Left lung (tissue), 14 donors: ENCODE data around the gene KLF8. TPM values are rescaled to one million over a fixed set of nuclear protein-coding genes. Genes with fewer than 3 reads are reported as not detected.
"Not testable (repeated sequence)": the region's sequence is repeated elsewhere in the genome, so short reads cannot be mapped to it uniquely, and the experiment has no call there.

Experiments used
- ATAC-seq: fragments of 200-7000 bp; cut with Tn5 transposase; one replicate; pipeline ENCODE4 v1.9.1; 2020; ENCODE audit warnings: moderate library complexity
- DNase-seq, 4 donors: peaks; one replicate each; pipeline ENCODE4 v3.0.0-alpha.2; 2013 to 2020
- H3K27ac ChIP-seq, 2 donors: fragments of 200-600 bp; sonication (generic) in 1 of 2; one replicate each; pipeline versions ENCODE4 v1.5.0 to v1.8.0; 2020 to 2021
- H3K27me3 ChIP-seq, 2 donors: fragments of 200-600 bp; sonication (generic) in 1 of 2; one replicate each; pipeline versions ENCODE4 v1.5.0 to v1.8.0; 2020 to 2021
- H3K36me3 ChIP-seq, 2 donors: fragments of 200-600 bp; sonication (generic) in 1 of 2; one replicate each; pipeline versions ENCODE4 v1.5.0 to v1.8.0; 2020 to 2021
- H3K4me1 ChIP-seq, 2 donors: fragments of 200-600 bp; one replicate each; pipeline ENCODE4 v1.8.0; 2021
- H3K4me3 ChIP-seq, 2 donors: fragments of 200-600 bp; sonication (generic) in 1 of 2; one replicate each; pipeline versions ENCODE4 v1.5.0 to v1.8.0; 2020 to 2021; ENCODE audit warnings: mild to moderate bottlenecking in 1 of 2
- H3K9me3 ChIP-seq, 2 donors: fragments of 200-600 bp; sonication (generic) in 1 of 2; one replicate each; pipeline versions ENCODE4 v1.5.0 to v1.8.0; 2020 to 2021
- CTCF ChIP-seq, 2 donors: fragments of 200-600 bp; sonication (generic) in 1 of 2; IDR thresholded peaks; one replicate each; pipeline versions ENCODE4 v1.5.0 to v1.8.0; 2021; ENCODE audit warnings: antibody characterized with exemption in 2 of 2
- intact Hi-C, 2 donors: fragments of 100-400 bp; cut with DNase I; formaldehyde crosslinking; loops; one replicate each; pipeline versions ENCODE4 v1.11.2 to v1.14.2; 2022
- long read RNA-seq, 12 donors: library from polyadenylated mRNA in 2 of 12; unstranded in 2 of 12; transcript quantifications; one replicate each; pipeline ENCODE4 v2.0.0 and lab custom pipeline, GENCODE V29; 2019 to 2026
- polyA plus RNA-seq, 6 donors: library from polyadenylated mRNA; unstranded; fragments of 120-200 nt; gene quantifications; one replicate each; pipeline ENCODE4 v1.2.1, GENCODE V29; 2013; ENCODE audit not compliant: insufficient read length in 6 of 6
- total RNA-seq, 2 donors: library from RNA; stranded (reverse); fragmentation: NEBNext Ultra II Directional; extraction: Animal tissue kit (Norgen Biotek cat#: 25700); gene quantifications; one replicate each; pipeline ENCODE4 v1.2.1, GENCODE V29; 2021
- donor health status: DM: no; HTN: yes; CAD: no.
- donor health status: DM: no; HTN: no; CAD: no.

Gene KLF8
- total RNA-seq (10 to 100 TPM; 10.9 to 13.8 TPM), polyA plus RNA-seq (10 to 100 TPM; 14.6 to 18.9 (median 18.1) TPM)
- long read RNA-seq, donor 1, partial matches to known transcripts = 6 of 7 reads
- long read RNA-seq, donor 1, other reads (novel, unspliced or antisense) = 0 of 7 reads
- long read RNA-seq, donor 2, full-length matches to known transcripts = 4 of 9 reads
- long read RNA-seq, donor 2, partial matches to known transcripts = 5 of 9 reads
- long read RNA-seq, donor 2, other reads (novel, unspliced or antisense) = 0 of 9 reads
- long read RNA-seq, donor 3, partial matches to known transcripts = 0 of 1 reads
- long read RNA-seq, donor 3, other reads (novel, unspliced or antisense) = 0 of 1 reads
- long read RNA-seq, donor 4 = 0 reads
- long read RNA-seq, donor 5, full-length matches to known transcripts = 3 of 3 reads
- long read RNA-seq, donor 5, partial matches to known transcripts = 0 of 3 reads
- long read RNA-seq, donor 5, other reads (novel, unspliced or antisense) = 0 of 3 reads
- long read RNA-seq, donor 6, full-length matches to known transcripts = 1 of 1 reads
- long read RNA-seq, donor 6, partial matches to known transcripts = 0 of 1 reads
- long read RNA-seq, donor 6, other reads (novel, unspliced or antisense) = 0 of 1 reads
- long read RNA-seq, donor 7, partial matches to known transcripts = 0 of 1 reads
- long read RNA-seq, donor 7, other reads (novel, unspliced or antisense) = 0 of 1 reads
- long read RNA-seq, donor 8, full-length matches to known transcripts = 2 of 2 reads
- long read RNA-seq, donor 8, partial matches to known transcripts = 0 of 2 reads
- long read RNA-seq, donor 8, other reads (novel, unspliced or antisense) = 0 of 2 reads
- long read RNA-seq, donor 9 = 0 reads
- long read RNA-seq, donor 10 = 0 reads
- long read RNA-seq, donor 11 = 0 reads
- long read RNA-seq, donor 12, full-length matches to known transcripts = 1 of 8 reads
- long read RNA-seq, donor 12, partial matches to known transcripts = 7 of 8 reads
- long read RNA-seq, donor 12, other reads (novel, unspliced or antisense) = 0 of 8 reads

DNA sequence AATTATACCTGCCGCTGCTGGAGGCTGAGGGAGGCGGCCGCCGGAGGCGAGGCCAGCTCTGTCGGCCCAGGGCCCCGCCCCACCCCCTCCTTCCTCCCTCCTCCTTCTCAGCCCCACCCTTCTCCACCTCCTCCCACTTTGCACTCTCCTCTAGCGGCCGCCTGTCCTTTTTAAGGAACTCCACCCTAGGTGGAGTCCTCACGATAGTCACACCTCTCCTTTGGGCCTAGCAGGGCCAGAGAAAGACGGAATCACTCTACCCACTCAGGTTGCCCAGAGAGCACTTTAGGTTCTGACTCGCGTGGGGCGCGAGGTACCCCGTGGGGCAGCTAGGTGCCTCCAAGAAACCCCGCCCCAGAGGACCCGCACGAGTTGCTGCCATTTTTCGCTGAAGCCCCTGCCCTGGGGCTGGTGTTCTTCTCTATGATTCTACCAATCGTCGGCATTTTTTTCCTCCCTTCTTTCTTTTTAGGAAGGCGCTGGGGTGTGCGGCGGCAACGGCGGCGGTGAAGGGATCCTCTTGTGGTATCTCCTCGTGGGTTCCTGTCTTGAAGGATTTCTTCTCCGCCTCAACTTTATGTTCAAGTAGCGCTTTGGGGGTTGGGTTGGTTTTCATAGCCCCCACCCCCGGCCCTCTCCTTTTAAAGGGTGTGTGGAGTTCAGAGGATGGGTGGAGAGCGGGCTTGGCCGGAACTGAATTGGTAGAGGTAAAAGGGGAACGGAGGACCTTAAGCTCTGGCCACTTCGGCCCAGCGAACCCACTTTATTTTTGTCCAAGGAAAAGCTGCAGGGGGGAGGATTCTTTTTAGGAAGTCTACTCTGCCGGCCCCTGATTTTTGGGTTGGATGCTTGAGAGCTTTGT lies at the start of gene KLF8:
Gene KLF8 (plus strand): TSS at position 136 of the 862 bp plus-strand sequence. CDS start 979 bp downstream, outside the sequence.
- no peaks in the 10 kb centered on the region for H3K27me3 ChIP-seq
- no peaks in the 10 kb centered on the region for H3K4me1 ChIP-seq

GRCh38 chrX:56206945-56207344 lies 25.2 kb upstream of the KLF8 start:
- not testable (repeated sequence) for ATAC-seq

More for the DNA sequence above, at the start of gene KLF8:
- DNase-seq (peak in 3 of 4 donors; percentile 51 to 74 (median 61)), ATAC-seq (peak; percentile 84)
- Histone ChIP-seq H3K9me3 (no peaks in the 10 kb centered on the region), H3K27ac (peak within 1 kb of the TSS; percentile 61 to 65), H3K4me3 (peak within 1 kb of the TSS; percentile 42 to 45), H3K36me3 (no peaks in the 10 kb centered on the region)
- intact Hi-C loops = no loop called here
- no peak for TF ChIP-seq CTCF (IDR thresholded peaks at IDR 0.05)

DNA sequence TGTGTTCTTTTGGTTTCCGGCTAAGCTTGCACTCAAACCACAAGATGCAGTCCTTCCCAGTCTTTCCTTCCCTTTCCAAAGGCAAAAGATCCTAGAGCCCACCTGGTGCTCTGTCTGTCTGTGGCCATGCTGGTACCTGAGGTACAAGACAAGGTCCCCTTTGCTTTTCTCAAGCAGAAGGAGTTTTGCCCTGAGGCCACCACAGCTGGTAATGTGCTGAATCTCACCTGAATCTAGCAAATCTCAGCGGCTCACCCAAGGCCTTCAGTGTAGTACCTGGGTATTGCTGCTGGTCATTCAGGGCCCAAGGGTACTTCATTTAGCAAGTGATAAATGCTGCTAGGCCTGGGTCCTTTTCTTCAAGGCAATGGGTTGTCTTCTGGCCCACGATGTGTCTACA lies 20.5 kb upstream of the KLF8 start:
- Histone ChIP-seq H3K36me3 (no peaks in the 10 kb centered on the region), H3K27ac (no peak overlapping the region), H3K4me1 (no peaks in the 10 kb centered on the region), H3K4me3 (no peak overlapping the region), H3K9me3 (no peaks in the 10 kb centered on the region), H3K27me3 (no peaks in the 10 kb centered on the region)
- no peak for TF ChIP-seq CTCF (IDR thresholded peaks at IDR 0.05)
- no peak for DNase-seq
- intact Hi-C loops = no loop called here
- no peak for ATAC-seq

More at GRCh38 chrX:56206945-56207344, 25.2 kb upstream of the KLF8 start:
- H3K27ac ChIP-seq, DNase-seq, H3K36me3 ChIP-seq, H3K9me3 ChIP-seq, H3K27me3 ChIP-seq, H3K4me1 ChIP-seq, H3K4me3 ChIP-seq, intact Hi-C loops: not testable (repeated sequence)

DNA sequence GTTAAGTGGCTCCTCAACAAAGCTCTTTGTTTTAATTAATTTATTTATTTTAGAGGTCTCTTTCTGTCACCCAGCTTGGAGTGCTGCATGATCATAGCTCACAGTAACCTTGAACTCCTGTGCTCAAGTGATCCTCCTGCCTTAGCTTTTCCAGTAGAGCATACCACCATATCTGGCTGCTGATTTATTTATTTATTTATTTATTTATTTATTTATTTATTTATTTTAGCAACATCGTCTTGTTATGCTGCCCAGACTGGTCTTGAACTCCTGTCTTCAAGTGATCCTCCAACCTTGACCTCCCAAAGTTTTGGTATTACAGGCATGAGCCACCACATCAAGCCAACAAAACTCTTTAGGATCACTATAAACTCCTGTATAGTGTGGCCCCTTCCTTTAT lies 15.8 kb upstream of the KLF8 start:
- H3K4me1 ChIP-seq = no peaks in the 10 kb centered on the region
- no peak overlapping the region for H3K27ac ChIP-seq
- H3K27me3 ChIP-seq = no peaks in the 10 kb centered on the region
- ATAC-seq (no peak), DNase-seq (no peak)
- TF ChIP-seq CTCF (IDR thresholded peaks at IDR 0.05) = no peak
- no peaks in the 10 kb centered on the region for H3K36me3 ChIP-seq
- intact Hi-C loops = no loop called here
- H3K4me3 ChIP-seq = no peak overlapping the region
- no peaks in the 10 kb centered on the region for H3K9me3 ChIP-seq

DNA sequence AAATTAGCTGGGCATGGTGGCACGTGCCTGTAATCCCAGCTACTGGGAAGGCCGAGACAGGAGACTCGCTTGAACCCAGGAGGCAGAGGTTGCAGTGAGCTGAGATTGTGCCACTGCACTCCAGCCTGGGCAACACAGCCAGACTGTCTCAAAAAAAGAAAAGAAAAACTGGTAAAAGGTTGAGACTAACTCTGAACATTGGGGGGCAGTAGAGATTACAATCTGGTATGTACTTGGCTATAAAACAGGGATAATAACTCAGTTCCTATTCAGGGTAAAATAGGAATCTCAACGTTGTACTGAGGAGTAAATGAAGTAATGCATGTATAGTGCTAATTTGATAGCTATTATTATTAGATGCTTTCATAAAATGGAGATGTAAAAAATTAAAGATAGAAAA lies 12.5 kb upstream of the KLF8 start:
- no peaks in the 10 kb centered on the region for H3K4me1 ChIP-seq
- TF ChIP-seq CTCF (IDR thresholded peaks at IDR 0.05) = no peak
- intact Hi-C loops = no loop called here
- peaks cover 0 to 7% of the 10 kb centered on the region in 2 donors for H3K27me3 ChIP-seq
- no peak overlapping the region for H3K27ac ChIP-seq
- ATAC-seq (peak; percentile 64), DNase-seq (no peak)
- H3K36me3 ChIP-seq = no peaks in the 10 kb centered on the region
- no peaks in the 10 kb centered on the region for H3K9me3 ChIP-seq
- no peak overlapping the region for H3K4me3 ChIP-seq
